CD4-positive, alpha-beta T cell treated with Interleukin-1 beta for 1 hour (primary cell): ENCODE measurements around the gene SERPINB13.
"Not testable (repeated sequence)": the region's sequence is repeated elsewhere in the genome, so short reads cannot be mapped to it uniquely, and the experiment has no call there.

Source experiments
- DNase-seq, 2 donors: peaks; one replicate each; pipeline ENCODE4 v3.0.0-alpha.2; 2020 to 2022

SERPINB13 gene

GRCh38 chr18:63590966-63591695 lies 4.0 kb downstream of the SERPINB13 start:
- no peak for DNase-seq

GRCh38 chr18:63591725-63592124 lies 4.6 kb downstream of the SERPINB13 start:
- no peak for DNase-seq

GRCh38 chr18:63592471-63592870 lies 5.3 kb downstream of the SERPINB13 start:
- DNase-seq = no peak

- DNase-seq = no peak
Observed at GRCh38 chr18:63596964-63597363, 9.8 kb downstream of the SERPINB13 start.

GRCh38 chr18:63603355-63603754 lies 16.2 kb downstream of the SERPINB13 start:
- DNase-seq = no peak

GRCh38 chr18:63603772-63604171 lies 16.6 kb downstream of the SERPINB13 start:
- no peak for DNase-seq

- no peak for DNase-seq
Observed at GRCh38 chr18:63604791-63605567, 17.8 kb downstream of the SERPINB13 start.

- DNase-seq = no peak
Observed at GRCh38 chr18:63606526-63606925, 19.4 kb downstream of the SERPINB13 start.

- DNase-seq = no peak
Observed at GRCh38 chr18:63613420-63613819, 26.3 kb downstream of the SERPINB13 start.

- no peak for DNase-seq
Observed at GRCh38 chr18:63617049-63617914, 30.1 kb downstream of the SERPINB13 start.

- no peak for DNase-seq
Observed at GRCh38 chr18:63617915-63618234, 30.7 kb downstream of the SERPINB13 start.

GRCh38 chr18:63619661-63620060 lies 32.5 kb downstream of the SERPINB13 start:
- no peak for DNase-seq

GRCh38 chr18:63624863-63625262 lies 37.7 kb downstream of the SERPINB13 start:
- DNase-seq = no peak

GRCh38 chr18:63626431-63626830 lies 39.3 kb downstream of the SERPINB13 start:
- no peak for DNase-seq

- no peak for DNase-seq
Observed at GRCh38 chr18:63627819-63628218, 40.7 kb downstream of the SERPINB13 start.

GRCh38 chr18:63637703-63638102 lies 50.6 kb downstream of the SERPINB13 start:
- no peak for DNase-seq

GRCh38 chr18:63641157-63641680 lies 54.1 kb downstream of the SERPINB13 start:
- DNase-seq = not testable (repeated sequence)

- not testable (repeated sequence) for DNase-seq
Observed at GRCh38 chr18:63642668-63643356, 55.7 kb downstream of the SERPINB13 start.

GRCh38 chr18:63644142-63644541 lies 57.0 kb downstream of the SERPINB13 start, which contains the start of gene SERPINB4:
SERPINB4 (minus strand) TSS chr18:63644256; CDS start chr18:63643577, 679 bp downstream.
- DNase-seq = not testable (repeated sequence)

- DNase-seq = not testable (repeated sequence)
Observed at GRCh38 chr18:63644694-63645093, 57.6 kb downstream of the SERPINB13 start.

GRCh38 chr18:63646936-63647335 lies 59.8 kb downstream of the SERPINB13 start:
- DNase-seq = no peak

- DNase-seq = no peak
Observed at GRCh38 chr18:63648241-63648640, 61.1 kb downstream of the SERPINB13 start.
